HG03139 (cell line): Measurements from ENCODE around the gene UQCRC1.

Source experiments
- ATAC-seq: cut with Tn5 transposase; IDR thresholded peaks from one replicate; pipeline ENCODE4 v1.9.1; 2021; ENCODE audit not compliant: unreplicated experiment

The UQCRC1 gene

DNA sequence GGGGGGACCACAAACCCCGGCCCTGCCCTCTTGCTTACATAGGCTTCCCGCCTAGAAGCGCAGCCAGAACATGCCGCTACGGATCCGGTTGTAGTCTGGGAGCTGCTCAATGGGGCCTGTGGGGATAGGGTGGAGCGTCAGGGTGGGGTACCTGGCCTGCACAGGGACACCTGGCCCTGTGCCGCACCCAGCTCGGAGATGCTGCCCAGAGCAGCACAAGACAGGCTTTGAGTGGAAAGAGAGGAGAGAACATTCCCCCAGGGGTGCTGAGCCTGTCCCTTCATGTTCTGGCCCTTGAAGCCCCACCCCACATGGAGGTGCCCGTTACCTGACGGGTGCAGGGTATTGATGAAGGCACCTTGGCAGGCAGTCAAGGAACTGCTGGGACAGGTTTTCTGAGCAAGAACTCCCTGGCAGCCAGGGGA lies 10.4 kb downstream of the UQCRC1 start:
- no peak for ATAC-seq

DNA sequence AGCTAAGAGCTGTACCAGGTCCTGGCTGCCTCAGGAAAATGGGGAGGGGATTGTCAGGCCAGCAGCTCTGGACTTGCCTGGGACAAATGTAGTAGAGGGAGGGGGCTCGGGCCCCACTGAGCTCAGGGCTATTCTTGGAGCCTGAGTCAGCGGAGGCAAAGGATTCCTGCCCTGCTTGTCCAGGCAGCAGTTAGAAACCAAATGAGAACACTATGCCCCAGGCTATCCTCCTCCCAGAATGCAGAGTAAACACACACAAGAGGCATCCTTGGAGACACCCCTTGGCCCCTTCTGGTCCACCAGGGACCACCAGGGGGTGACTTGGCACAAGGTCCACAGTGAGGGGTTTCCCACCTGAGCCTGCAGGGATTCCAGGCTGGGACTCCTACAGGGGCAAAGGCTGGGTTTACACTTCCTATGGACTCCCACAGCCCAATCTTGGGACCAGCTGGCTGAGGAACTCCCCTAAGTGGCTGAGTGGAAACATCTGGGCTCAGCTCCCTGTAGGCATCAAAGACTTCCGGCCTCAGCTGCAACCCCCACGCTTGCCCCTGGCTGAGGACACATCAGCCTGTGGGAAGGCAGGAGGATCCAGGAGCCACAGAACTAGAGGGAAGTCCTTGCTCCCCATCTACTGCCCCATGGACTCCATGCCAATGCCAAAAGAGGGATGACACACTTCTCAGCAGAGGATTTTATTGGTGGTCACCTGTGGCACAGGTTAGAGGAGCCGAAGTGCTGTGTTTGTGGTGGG lies 10.9 kb downstream of the UQCRC1 start:
- no peak for ATAC-seq

DNA sequence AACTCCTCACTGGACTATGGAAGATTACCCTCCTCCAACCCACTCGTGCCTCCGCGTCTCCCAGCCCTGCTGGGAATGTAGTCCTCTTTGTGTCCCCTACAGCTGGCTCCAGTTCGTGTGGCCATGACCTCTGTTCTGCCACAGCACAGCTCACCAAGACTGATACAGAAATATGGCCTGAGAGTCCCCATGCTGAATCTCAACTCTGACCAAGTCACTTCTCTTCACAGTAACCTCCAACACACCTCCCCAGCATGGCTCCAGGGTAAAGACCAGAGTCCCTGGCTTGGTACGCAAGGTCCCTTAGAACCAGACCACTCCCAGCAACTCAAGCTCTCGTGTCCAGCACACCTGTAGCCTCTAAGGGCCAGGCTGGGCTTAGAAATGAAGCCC lies 12.0 kb downstream of the UQCRC1 start:
- ATAC-seq, result no peak

DNA sequence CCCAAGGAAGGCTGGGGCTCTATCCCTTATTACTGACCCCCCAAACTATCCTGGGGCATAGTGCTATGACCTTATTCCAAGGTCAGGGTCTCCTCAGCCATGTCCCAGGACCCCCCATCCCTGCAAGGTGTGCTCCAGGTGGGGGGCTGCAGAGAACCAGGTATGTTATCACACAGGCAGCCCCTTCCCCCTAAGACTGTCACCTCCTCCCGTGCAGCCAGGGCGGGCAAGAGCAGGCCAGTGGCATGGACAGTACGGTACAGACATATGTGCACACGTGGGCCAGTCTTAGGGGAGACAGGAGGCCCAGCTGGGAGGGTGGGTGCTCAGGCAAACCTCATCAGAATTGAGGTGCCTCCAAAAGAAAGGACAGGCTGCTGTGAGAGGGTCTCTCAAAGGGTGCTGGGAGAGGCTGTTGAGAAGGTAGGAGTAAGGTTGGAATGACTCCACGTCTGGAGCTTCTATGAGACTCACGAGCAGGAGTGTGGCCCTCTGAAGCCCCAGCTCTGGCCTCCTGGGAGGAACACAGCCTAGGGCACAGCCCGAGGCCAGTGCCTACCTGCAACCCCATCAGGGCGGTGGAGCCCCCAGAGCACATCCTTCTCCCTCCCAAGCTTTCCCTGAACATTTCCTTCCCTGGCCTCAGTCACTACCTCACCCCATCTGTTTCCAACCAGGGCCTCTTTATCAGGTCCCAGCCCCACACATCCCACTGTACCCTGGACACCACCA lies 12.6 kb downstream of the UQCRC1 start:
- no peak for ATAC-seq

- ATAC-seq, result no peak
Observed at GRCh38 chr3:48596157-48596556, 13.3 kb downstream of the UQCRC1 start.

DNA sequence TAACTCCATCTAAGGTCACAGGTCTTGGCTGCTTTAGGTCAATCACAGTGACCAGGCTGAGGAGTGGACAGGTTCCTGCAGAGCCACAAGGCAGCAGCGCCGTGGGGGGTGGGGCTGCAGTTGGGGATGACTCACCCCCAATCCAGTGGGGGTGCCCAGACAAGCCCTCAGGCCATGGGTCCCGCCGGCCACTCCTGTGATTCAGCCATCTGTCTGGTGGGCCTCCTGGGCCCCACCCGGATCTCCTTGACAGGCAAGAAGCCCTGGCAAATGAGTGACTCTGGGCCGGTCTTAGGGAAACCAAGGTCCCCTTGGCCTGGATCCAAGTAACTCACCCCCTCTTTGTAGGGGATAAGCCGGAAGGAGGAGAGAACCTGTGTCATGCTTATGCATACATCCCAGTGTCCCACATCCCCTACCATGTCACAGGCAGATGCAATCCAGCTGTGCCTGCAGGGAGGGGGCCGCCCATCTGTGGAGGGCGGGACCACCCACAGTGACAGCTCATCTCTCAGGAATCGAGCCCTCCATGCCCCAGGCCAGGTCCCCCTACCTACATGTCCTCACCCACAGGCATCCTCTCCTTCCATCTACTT lies 13.8 kb downstream of the UQCRC1 start:
- ATAC-seq, result no peak

DNA sequence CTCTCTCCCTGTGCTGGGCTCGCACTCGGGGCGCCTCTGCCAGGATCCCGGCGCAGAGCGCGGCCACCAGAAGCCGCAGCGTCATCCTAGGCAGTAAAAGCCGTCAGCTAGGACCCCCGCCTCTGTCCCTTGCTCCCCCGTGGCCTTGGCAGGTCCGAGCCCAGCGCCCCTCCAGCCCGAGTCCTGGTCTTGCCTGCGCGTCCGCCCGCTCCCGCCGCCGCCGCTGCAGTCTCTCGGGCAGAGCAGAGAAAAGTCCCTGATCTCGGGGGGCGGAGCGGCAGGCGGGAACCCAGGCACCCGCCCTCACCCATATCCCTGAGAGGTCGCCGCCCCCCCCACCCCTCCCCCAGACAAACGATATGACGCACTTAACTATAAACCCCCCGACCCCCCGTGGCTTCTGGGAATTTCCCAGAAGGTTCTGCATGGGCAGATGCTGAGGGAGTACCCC lies 14.3 kb downstream of the UQCRC1 start, which contains the start of gene COL7A1:
TSS of gene COL7A1 (minus strand) at position 255 of the 451 bp plus-strand sequence. CDS start at position 85, 170 bp downstream.
- ATAC-seq, result no peak

- ATAC-seq, result no peak
Observed at GRCh38 chr3:48594417-48595049, 14.9 kb downstream of the UQCRC1 start.

GRCh38 chr3:48593337-48593736 lies 16.1 kb downstream of the UQCRC1 start:
- ATAC-seq, result no peak

DNA sequence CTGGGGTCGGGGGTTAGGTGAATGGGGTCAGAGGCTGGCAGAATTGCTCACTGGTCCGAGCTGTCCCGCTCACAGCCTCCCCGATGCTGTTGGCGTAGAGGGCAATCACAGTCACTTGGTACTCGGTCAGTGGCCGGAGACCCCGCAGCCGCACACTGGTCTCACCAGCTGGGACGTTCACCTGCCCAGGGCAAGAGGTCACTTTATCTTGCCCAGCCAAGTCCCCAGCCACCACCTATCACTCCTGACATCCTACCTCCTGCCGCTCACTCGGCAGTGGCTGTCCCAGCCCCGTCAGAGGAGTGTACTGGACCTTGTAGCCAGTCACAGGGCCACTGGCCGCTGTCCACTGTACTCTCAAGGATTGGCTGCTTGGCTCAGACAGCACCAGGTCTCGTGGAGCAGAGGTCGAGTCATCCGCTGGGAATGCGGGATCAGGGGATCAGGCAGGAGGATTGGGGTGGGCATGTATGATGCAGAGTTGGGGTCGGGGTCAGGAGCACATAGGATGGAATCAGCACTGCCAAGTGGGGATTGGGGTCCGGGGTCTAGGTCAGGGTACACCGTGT lies 16.8 kb downstream of the UQCRC1 start:
- ATAC-seq, result no peak

- no peak for ATAC-seq
Observed at GRCh38 chr3:48591886-48592518, 17.4 kb downstream of the UQCRC1 start.

DNA sequence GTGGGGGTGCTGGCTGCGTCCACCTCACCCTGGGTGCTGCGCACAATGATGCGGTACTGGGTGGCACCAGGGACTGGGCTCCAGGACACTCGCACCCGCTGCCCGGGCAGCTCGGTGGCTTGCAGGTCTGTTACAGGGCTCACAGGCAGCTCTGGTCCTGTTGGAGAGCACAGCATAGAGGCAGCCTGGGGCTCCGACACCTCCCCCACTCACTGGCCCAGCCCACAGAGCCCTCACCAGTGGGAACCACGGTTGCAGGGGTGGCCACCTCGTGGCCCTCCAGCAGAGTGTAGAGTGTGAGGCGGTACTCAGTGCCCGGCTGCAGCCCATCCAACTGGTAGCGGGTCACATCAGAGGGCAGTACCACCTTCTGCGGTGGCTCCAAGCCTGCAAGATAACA lies 18.0 kb downstream of the UQCRC1 start:
- ATAC-seq, result no peak

DNA sequence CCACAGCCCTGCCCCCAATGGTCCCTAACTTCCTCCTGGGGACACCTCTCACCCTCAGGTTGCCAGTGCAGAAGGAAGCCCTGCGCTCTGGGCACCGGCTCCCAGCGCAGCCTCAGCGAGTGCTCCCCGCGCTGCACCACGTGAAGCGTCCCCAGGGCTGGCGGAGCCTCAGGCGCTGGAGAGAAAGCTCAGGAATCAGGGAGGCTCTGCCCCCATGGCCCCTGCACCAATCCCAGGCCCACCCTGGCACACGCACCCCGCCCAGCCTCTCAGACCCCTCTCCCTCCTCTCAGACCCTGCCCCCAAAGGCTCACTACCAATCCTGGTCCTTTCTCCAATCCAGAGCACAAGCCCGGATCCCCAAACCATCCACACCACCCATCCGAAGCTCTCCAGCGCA lies 21.2 kb downstream of the UQCRC1 start:
- no peak for ATAC-seq

GRCh38 chr3:48587686-48588085 lies 21.8 kb downstream of the UQCRC1 start:
- ATAC-seq, result no peak

DNA sequence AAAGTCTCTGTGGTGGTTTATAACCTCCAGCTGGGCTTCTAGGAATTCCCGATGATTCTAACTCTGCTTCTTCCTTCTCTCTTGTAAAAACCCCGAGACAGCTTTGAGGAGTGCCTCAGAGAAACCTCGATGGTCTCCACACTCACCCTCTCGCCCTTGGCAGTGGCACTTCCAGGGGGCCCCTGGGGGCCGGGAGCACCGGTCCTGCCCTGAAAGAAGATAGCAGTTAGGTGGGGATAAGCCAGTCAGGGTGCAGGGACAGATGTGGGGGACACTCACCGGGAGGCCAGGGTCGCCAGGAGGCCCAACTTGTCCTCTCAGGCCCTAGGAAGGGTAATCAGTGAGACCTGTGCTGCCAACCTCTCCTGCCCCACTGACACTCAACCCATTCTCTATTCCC lies 24.0 kb downstream of the UQCRC1 start:
- no peak for ATAC-seq

GRCh38 chr3:48584836-48585235 lies 24.6 kb downstream of the UQCRC1 start:
- no peak for ATAC-seq

DNA sequence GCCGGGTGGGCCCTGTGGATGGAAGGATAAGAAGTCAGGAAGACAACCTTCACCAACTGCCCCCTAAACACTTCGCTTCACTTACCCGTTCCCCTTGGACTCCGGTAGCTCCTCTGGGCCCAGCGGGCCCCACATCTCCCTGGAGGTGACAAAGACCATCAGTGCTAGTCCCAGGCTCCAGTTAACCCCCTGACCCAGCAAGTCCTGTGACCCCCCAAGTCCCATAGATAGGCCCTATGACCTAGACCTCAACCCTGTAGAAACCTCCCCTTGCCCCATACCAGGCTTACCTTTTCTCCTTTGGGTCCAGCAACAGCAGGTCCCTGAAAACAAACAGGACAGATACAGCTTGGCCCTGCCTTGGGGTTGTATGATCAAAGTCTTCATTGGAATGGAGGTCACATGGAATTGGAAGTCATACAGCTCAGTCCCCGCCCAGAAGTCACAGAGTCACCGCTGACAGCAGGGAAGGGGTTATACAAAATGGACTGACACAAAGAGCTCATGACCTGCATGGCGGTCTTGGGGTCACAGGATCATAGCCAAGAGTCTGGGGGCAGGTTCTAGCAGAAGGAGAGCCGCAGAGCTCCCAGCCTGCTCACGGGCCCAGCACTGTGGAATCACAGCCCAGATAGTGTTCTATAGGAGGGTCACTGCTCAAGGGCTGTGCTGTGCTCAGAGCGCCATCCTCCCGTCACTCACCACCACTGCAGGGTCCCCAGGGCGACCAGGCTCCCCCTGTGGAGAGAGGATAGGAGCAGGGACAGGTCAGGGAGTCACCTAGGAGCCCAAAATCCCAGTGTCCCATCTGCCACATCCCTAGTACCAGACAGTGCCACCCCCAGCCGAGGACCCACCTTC lies 27.6 kb downstream of the UQCRC1 start:
- ATAC-seq, result no peak

DNA sequence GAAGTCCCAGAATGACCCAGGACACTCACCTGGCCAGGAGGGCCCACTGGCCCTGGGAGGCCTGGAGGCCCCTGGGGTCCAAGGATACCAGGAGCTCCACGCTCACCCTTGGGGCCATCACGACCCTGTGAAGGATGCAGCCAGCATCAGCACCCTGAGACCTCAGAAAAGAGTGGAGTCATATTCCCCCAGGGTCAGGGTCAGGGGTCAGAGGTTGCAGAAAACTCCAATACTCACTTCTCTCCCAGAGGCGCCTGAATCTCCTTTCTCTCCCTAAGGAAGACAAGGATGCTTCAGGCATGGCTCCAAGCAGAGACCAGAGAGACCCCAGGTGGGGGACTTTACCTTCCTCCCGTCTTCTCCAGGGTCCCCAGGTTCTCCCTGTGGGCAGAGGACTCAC lies 32.8 kb downstream of the UQCRC1 start:
- no peak for ATAC-seq

DNA sequence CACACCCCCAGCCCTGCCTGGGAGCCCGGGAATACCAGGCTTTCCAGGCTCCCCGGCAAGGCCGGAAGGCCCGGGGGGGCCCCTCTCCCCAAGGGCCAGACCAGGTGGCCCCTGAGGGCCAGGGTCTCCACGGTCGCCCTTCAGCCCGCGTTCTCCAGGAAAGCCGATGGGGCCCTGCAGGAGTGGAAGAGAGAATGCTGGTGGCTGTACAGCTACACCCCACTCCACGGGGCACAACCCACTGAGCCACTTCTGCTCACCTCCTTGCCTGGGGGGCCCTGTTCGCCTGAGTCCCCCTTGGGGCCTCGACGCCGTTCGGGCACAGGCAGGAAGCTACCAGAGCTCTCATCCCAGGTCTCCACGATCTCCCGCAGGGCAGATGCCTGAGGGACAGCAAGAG lies 34.1 kb downstream of the UQCRC1 start:
- no peak for ATAC-seq
